PC-3 (cell line): ENCODE measurements around the gene ZFP1. TPM values are rescaled to one million over a fixed set of nuclear protein-coding genes. Genes with fewer than 3 reads are reported as not detected.

Experiments used
- ATAC-seq: fragments of 200-7000 bp; cut with Tn5 transposase; 2 replicates; pipeline ENCODE4 v1.9.1; 2020; ENCODE audit warnings: mild to moderate bottlenecking, moderate library complexity
- BruUV-seq: library from RNA; stranded (reverse); fragments of 400-500 nt; replicated peaks from 2 replicates; lab custom pipeline; 2021; lab: Mats Ljungman, UMichigan
- CTCF ChIA-PET: fragments of 300-600 bp; sonication (Branson Sonifier 250); formaldehyde crosslinking; loops from one replicate; lab custom pipeline; 2022; ENCODE audit warnings: antibody characterized with exemption; lab: Charles Lee
- POLR2A ChIA-PET: fragments of 300-600 bp; sonication (Branson Sonifier 250); formaldehyde crosslinking; loops from one replicate; lab custom pipeline; 2022; ENCODE audit warnings: antibody characterized with exemption; ENCODE audit not compliant: unreplicated experiment; lab: Charles Lee
- DNase-seq: peaks from one replicate; pipeline ENCODE4 v3.0.0-alpha.2; 2015
- H2AFZ ChIP-seq: fragments of 300-600 bp; sonication (generic); 2 replicates; pipeline ENCODE4 v1.6.0; 2016; ENCODE audit warnings: antibody characterized with exemption, low read length
- H3F3A ChIP-seq: fragments of 300-600 bp; sonication (generic); one replicate; pipeline ENCODE4 v1.6.0; 2017; ENCODE audit warnings: antibody characterized with exemption, low read length, control low read depth, mild to moderate bottlenecking; ENCODE audit not compliant: unreplicated experiment
- H3K27ac ChIP-seq: fragments of 300-600 bp; sonication (generic); 2 replicates; pipeline ENCODE4 v1.5.1; 2016; ENCODE audit warnings: mild to moderate bottlenecking, low read length
- H3K27me3 ChIP-seq: fragments of 300-600 bp; sonication (generic); 2 replicates; pipeline ENCODE4 v1.6.1; 2016; ENCODE audit warnings: low read length, mixed read lengths
- H3K36me3 ChIP-seq: fragments of 300-600 bp; sonication (generic); 2 replicates; pipeline ENCODE4 v1.6.1; 2016; ENCODE audit warnings: low read depth, mixed run types, low read length, mixed read lengths
- H3K4me1 ChIP-seq: fragments of 300-600 bp; sonication (generic); 2 replicates; pipeline ENCODE4 v1.5.1; 2016; ENCODE audit warnings: low read length; ENCODE audit not compliant: insufficient read depth
- H3K4me2 ChIP-seq: fragments of 300-600 bp; sonication (generic); 2 replicates; pipeline ENCODE4 v1.6.0; 2016; ENCODE audit warnings: low read length
- H3K4me3 ChIP-seq: fragments of 300-600 bp; sonication (generic); 2 replicates; pipeline ENCODE4 v1.5.1; 2016; ENCODE audit warnings: mild to moderate bottlenecking, low read length, mixed read lengths
- H3K79me2 ChIP-seq: fragments of 300-600 bp; sonication (generic); 2 replicates; pipeline ENCODE4 v1.6.1; 2017; ENCODE audit warnings: low read length, mixed read lengths
- H3K9ac ChIP-seq: fragments of 300-600 bp; sonication (generic); 2 replicates; pipeline ENCODE4 v1.6.0; 2016; ENCODE audit warnings: mild to moderate bottlenecking, low read length
- H3K9me2 ChIP-seq: fragments of 300-600 bp; sonication (generic); replicated peaks from 2 replicates; pipeline ENCODE4 v1.6.1; 2016; ENCODE audit warnings: mixed run types, low read length, mixed read lengths
- H3K9me3 ChIP-seq: fragments of 300-600 bp; sonication (generic); 2 replicates; pipeline ENCODE4 v1.6.1; 2016; ENCODE audit warnings: low read length, mixed read lengths
- H4K20me1 ChIP-seq: fragments of 300-600 bp; sonication (generic); 2 replicates; pipeline ENCODE4 v1.6.1; 2016; ENCODE audit warnings: low read length, mixed read lengths
- EZH2 ChIP-seq: fragments of 300-600 bp; sonication (generic); IDR thresholded peaks from one replicate; pipeline ENCODE4 v1.6.1; 2017; ENCODE audit warnings: antibody characterized with exemption, mild to moderate bottlenecking, low read length; ENCODE audit not compliant: unreplicated experiment
- EZH2phosphoT487 ChIP-seq: fragments of 300-600 bp; sonication (generic); IDR thresholded peaks from 2 replicates; pipeline ENCODE4 v1.6.1; 2018; ENCODE audit warnings: mild to moderate bottlenecking, antibody characterized with exemption, low read length, borderline replicate concordance
- intact Hi-C: fragments of 100-400 bp; cut with micrococcal nuclease; formaldehyde crosslinking; loops from 2 replicates; pipeline ENCODE4 v1.9.0; 2023
- total RNA-seq: library from RNA; depleted of rRNA; stranded (reverse); fragments of >200 nt; gene quantifications from 2 replicates; pipeline ENCODE4 v1.2.3, GENCODE V29; 2014
- TF ChIP-seq, protein P1 (sequence below): fragments of 300-600 bp; sonication (generic); conservative IDR thresholded peaks from 2 replicates; pipeline ENCODE4 v1.5.1; 2017; ENCODE audit warnings: antibody characterized with exemption, low read depth, mild to moderate bottlenecking, low read length

ZFP1 gene
- total RNA-seq, 1 experiment from 2014 or later = 3.3 TPM

DNA sequence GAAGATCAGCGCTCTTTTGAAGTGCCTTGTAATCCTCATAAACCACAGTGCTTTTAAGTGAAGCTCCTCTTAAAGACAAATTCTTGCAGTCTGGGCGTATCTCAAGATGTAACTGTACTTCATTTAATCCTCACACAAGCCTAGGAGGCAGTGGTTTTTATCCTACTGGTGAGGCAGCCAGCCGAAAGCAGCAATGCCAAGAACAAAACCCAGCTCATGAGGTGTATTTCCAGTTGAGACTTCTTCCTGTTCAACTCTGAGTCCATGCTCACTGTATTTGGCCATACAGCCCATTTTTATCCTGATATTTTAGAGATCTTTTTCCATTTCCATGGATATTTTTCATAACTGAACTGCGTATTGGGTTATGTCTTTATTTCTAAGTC is 44.9 kb downstream of the ZFP1 start:
- ChIA-PET POLR2A (no interaction called here), CTCF (no interaction called here)
- no peak overlapping the region for H3K4me3 ChIP-seq
- no peak for DNase-seq
- intact Hi-C loops = no loop called here
- H2AFZ ChIP-seq = no peak overlapping the region
- H3K9ac ChIP-seq = no peak overlapping the region
- H3F3A ChIP-seq = no peaks in the 10 kb centered on the region
- H3K79me2 ChIP-seq = no peaks in the 10 kb centered on the region
- no peaks in the 10 kb centered on the region for H3K9me2 ChIP-seq
- no TSS peak for BruUV-seq
- no peaks in the 10 kb centered on the region for H3K9me3 ChIP-seq
- TF ChIP-seq EZH2phosphoT487 = no peak
- TF ChIP-seq, protein P1, sequence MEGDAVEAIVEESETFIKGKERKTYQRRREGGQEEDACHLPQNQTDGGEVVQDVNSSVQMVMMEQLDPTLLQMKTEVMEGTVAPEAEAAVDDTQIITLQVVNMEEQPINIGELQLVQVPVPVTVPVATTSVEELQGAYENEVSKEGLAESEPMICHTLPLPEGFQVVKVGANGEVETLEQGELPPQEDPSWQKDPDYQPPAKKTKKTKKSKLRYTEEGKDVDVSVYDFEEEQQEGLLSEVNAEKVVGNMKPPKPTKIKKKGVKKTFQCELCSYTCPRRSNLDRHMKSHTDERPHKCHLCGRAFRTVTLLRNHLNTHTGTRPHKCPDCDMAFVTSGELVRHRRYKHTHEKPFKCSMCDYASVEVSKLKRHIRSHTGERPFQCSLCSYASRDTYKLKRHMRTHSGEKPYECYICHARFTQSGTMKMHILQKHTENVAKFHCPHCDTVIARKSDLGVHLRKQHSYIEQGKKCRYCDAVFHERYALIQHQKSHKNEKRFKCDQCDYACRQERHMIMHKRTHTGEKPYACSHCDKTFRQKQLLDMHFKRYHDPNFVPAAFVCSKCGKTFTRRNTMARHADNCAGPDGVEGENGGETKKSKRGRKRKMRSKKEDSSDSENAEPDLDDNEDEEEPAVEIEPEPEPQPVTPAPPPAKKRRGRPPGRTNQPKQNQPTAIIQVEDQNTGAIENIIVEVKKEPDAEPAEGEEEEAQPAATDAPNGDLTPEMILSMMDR = no peak
- TF ChIP-seq EZH2 = no peak
- no peaks in the 10 kb centered on the region for H4K20me1 ChIP-seq
- H3K4me2 ChIP-seq = no peak overlapping the region
- no peak for ATAC-seq
- H3K4me1 ChIP-seq = peaks cover 9% of the 10 kb centered on the region
- no peaks in the 10 kb centered on the region for H3K36me3 ChIP-seq
- no peaks in the 10 kb centered on the region for H3K27me3 ChIP-seq
- no peak overlapping the region for H3K27ac ChIP-seq

DNA sequence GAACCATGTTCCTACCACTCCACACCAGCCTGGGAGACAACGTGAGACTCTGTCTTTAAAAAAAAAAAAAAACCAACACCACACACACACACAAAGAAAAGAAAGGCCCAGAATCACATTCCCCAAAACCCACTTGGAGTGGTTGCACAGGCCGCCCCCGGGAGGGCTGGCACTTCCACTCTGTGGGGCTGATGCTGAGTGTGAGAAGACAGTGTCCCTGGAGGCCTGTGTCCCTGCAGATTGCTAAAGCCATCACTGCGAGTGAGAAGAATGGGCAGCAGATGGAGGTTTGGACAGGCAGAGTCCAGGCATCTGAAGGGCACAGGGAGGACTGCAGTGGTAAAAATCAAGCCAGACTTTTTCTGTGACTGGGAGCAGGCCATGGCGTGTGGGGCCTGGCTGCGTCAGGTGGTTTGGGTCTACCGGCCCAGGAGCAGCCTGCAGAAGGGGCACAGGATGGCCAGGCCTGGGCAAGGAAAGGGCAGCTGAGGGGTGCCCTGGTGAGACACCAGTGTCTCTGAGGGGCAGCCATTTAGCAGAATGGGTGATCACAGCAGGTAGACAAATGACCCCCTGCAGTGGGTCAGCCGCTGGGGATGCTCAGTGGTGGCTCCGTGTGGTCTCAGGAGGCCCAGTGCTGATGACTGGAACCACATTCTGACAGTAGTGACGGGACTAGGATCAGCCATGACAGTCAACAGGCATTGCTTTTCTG is 45.6 kb downstream of the ZFP1 start:
- CTCF ChIA-PET = no interaction called here
- no TSS peak for BruUV-seq
- Histone ChIP-seq H3K9me3 (no peaks in the 10 kb centered on the region), H3K4me1 (peaks cover 6% of the 10 kb centered on the region), H2AFZ (no peak overlapping the region), H3K4me3 (no peak overlapping the region), H3K27ac (no peak overlapping the region), H3F3A (no peaks in the 10 kb centered on the region), H3K4me2 (no peak overlapping the region), H4K20me1 (no peaks in the 10 kb centered on the region), H3K79me2 (no peaks in the 10 kb centered on the region), H3K27me3 (no peaks in the 10 kb centered on the region), H3K36me3 (no peaks in the 10 kb centered on the region), H3K9me2 (no peaks in the 10 kb centered on the region), H3K9ac (no peak overlapping the region)
- POLR2A ChIA-PET = no interaction called here
- intact Hi-C loops = no loop called here
- no peak for TF ChIP-seq EZH2phosphoT487
- no peak for TF ChIP-seq EZH2
- TF ChIP-seq, protein P1 = no peak
- no peak for DNase-seq
- ATAC-seq = no peak
